Measurements from ENCODE around the gene SRSF2. TPM values are rescaled to one million over a fixed set of nuclear protein-coding genes. Genes with fewer than 3 reads are reported as not detected.

Gene SRSF2
- total RNA-seq, 2 donors from 2014 or later, result 258 to 301 TPM

DNA sequence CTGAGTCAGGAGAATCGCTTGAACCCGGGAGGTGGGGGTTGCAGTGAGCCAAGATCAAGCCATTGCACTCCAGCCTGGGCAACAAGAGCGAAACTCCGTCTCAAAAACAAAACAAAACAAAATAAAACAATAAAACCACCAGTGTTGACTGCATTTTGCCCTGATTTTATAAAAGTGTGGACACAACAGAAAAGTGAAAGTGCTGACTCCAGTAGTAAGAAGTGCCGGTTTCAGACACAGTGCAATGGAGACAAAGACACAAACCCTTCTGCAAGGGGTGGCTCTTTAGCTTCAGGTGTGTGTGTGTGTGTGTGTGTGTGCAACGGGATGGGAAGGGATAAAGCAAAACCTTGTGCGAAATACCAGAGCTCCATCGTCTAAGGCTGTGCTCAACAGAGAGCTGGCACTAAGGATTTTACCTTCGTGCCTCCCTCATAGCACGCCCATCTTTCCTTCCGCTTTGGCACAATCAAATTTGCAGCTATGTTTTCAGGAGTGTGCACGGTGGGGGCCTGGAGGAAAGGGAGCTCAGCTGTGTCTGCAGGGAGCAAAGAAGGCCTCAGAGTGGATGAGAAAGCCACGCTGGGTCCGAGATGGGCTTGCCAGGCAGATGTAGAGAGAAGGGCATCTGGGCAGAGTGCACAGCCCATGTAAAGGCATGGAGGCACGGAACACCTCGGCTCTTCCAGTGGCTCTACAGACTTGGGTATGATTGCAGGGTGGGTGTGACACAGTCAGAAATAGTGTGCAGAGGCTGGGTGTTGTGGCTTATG, 41.9 kb downstream of the SRSF2 start:
- ATAC-seq, result no peak

DNA sequence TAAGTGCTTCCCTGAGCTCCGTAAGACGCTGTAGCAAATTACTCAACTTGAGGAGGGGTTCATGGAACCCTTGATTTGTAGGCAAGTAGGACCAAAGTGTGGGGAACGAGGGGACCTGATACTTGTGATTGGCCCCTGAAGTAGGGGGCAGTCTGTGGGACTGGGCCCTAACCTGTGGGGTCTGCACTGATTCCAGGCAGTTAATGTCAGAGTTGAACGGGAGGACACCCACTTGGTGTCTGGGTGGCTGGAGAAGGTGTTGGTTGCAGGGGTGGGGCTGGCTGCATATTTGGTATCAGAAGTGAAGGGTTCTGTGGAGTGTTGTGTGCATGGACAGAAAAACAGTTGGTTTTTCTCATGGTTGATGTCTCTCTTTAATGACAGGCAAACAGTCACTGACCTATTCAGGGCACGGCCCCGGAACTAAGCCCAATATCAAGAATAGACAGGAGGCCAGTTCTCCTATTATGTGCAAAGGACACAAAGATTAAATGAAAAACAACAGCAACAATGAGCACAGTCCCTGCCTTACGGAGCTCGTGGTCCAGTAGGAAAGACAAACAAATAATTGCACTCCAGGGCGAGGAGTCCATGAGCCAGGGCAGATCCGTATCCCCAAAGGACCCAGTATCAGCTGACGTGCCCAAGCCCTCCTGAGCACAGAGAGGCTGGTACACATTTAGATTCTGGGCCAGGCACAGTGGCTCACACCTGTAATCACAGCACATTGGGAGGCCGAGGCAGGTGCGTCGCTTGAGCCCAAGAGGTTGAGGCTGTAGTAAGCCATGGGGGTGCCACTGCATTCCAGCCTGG, 45.5 kb downstream of the SRSF2 start:
- Histone ChIP-seq H3K9me3 (no peaks in the 10 kb centered on the region), H3K4me1 (peaks cover 13% of the 10 kb centered on the region), H3K27me3 (no peaks in the 10 kb centered on the region), H3K4me3 (no peak overlapping the region), H3K27ac (no peak overlapping the region), H3K36me3 (replicated peaks in 1 of 2; ENCODE audit: insufficient read depth in 1 of 2, low read depth in 2 of 2) (no peaks in the 10 kb centered on the region)
- no peak for DNase-seq
- intact Hi-C loops (cut with DNase I), result no loop called here
- ATAC-seq, result no peak
- 82 to 90% methylated on average over 13 to 14 of the region's 14 CpGs for WGBS, 2 donors
- TF ChIP-seq POLR2A (IDR thresholded peaks at IDR 0.05), result no peak
- TF ChIP-seq, protein P1, sequence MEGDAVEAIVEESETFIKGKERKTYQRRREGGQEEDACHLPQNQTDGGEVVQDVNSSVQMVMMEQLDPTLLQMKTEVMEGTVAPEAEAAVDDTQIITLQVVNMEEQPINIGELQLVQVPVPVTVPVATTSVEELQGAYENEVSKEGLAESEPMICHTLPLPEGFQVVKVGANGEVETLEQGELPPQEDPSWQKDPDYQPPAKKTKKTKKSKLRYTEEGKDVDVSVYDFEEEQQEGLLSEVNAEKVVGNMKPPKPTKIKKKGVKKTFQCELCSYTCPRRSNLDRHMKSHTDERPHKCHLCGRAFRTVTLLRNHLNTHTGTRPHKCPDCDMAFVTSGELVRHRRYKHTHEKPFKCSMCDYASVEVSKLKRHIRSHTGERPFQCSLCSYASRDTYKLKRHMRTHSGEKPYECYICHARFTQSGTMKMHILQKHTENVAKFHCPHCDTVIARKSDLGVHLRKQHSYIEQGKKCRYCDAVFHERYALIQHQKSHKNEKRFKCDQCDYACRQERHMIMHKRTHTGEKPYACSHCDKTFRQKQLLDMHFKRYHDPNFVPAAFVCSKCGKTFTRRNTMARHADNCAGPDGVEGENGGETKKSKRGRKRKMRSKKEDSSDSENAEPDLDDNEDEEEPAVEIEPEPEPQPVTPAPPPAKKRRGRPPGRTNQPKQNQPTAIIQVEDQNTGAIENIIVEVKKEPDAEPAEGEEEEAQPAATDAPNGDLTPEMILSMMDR (IDR thresholded peaks at IDR 0.05), result no peak

More for the DNA sequence above, 41.9 kb downstream of the SRSF2 start:
- Histone ChIP-seq H3K36me3 (replicated peaks in 1 of 2; ENCODE audit: insufficient read depth in 1 of 2, low read depth in 2 of 2) (no peaks in the 10 kb centered on the region), H3K4me3 (no peak overlapping the region), H3K27ac (peak overlapping the region in 2 of 4 donors; percentile 5 to 39), H3K4me1 (peaks cover 6% of the 10 kb centered on the region), H3K27me3 (no peaks in the 10 kb centered on the region), H3K9me3 (no peaks in the 10 kb centered on the region)
- 70 to 74% methylated on average over 16 of the region's 16 CpGs for WGBS, 2 donors
- intact Hi-C loops (cut with DNase I), result no loop called here
- TF ChIP-seq, protein P1 (IDR thresholded peaks at IDR 0.05), result no peak
- no peak for TF ChIP-seq POLR2A (IDR thresholded peaks at IDR 0.05)
- DNase-seq, result no peak

DNA sequence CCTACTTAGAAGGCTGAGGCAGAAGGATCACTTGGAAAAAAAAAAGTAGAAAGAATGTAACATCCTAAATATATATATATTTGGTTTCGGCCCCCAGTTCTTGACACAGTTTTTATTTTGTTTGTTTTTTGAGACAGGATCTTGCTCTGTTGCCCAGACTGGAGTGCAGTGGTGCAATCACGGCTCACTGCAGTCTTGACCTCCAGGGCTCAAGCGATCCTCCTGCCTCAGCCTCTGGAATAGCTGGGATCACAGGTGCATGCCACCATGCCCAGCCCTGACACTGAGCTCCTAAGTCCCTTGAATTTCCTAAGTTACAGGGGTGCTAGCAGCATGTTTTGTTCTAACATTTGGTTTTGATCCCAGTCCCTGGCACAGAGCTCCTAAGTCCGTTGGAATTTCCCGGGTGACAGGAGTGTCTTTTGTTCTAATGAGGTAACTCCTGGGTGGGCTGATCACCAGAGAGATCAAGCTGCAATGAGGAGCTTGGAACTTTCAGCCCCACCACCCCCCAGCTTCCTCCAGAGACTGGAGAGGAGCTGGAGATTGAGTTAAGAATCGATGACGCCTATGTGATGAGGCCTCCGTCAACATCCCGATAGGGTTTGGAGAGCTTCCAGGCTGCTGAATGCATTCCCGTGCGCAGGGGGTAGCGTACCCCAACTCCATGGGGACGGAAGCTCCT, 46.4 kb downstream of the SRSF2 start:
- DNase-seq (no peak), ATAC-seq (no peak)
- intact Hi-C loops (cut with DNase I), result no loop called here
- H3K27ac ChIP-seq, result no peak overlapping the region
- no peaks in the 10 kb centered on the region for H3K36me3 ChIP-seq (replicated peaks in 1 of 2; ENCODE audit: insufficient read depth in 1 of 2, low read depth in 2 of 2)
- H3K4me1 ChIP-seq, result peaks cover 15% of the 10 kb centered on the region
- H3K9me3 ChIP-seq, result no peaks in the 10 kb centered on the region
- H3K27me3 ChIP-seq, result no peaks in the 10 kb centered on the region
- no peak overlapping the region for H3K4me3 ChIP-seq
- WGBS, 2 donors, result 82 to 87% methylated on average over 11 to 13 of the region's 13 CpGs
- TF ChIP-seq, protein P1 (IDR thresholded peaks at IDR 0.05), result no peak
- no peak for TF ChIP-seq POLR2A (IDR thresholded peaks at IDR 0.05)

DNA sequence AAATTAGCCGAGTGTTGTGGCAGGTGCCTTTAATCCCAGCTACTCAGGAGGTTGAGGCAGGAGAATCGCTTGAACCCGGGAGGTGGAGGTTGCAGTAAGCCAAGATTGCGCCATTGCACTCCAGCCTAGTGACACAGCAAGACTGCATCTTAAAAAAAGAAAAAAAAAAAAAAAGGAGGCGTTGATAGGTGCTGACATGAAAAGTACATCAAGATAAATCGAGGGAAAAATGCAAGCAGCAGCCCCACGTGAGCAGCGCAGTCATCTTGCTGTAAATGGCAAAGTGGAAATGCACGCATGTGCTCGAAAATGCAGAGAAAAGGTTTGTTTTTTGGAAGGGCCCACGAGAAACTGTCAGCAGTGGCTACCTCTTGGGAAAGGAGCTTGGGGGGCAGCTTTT, 47.3 kb downstream of the SRSF2 start:
- Histone ChIP-seq H3K4me1 (peaks cover 15% of the 10 kb centered on the region), H3K4me3 (no peak overlapping the region), H3K27ac (no peak overlapping the region), H3K36me3 (replicated peaks in 1 of 2; ENCODE audit: insufficient read depth in 1 of 2, low read depth in 2 of 2) (no peaks in the 10 kb centered on the region), H3K9me3 (no peaks in the 10 kb centered on the region), H3K27me3 (no peaks in the 10 kb centered on the region)
- intact Hi-C loops (cut with DNase I), result no loop called here
- DNase-seq, result no peak
- WGBS, 2 donors, result 86 to 88% methylated on average over 11 of the region's 11 CpGs
- TF ChIP-seq, protein P1 (IDR thresholded peaks at IDR 0.05), result no peak
- no peak for TF ChIP-seq POLR2A (IDR thresholded peaks at IDR 0.05)
- no peak for ATAC-seq

Data from body of pancreas (tissue), 4 donors.